GM13976 (cell line): ENCODE data around the gene CCDC177.

Experiments
- DNase-seq: peaks from one replicate; pipeline ENCODE4 v3.0.0; 2012; ENCODE audit warnings: low spot score
- CTCF ChIP-seq: IDR thresholded peaks from 2 replicates; pipeline ENCODE4 v1.5.1; 2012; ENCODE audit warnings: borderline replicate concordance, mild to moderate bottlenecking; ENCODE audit not compliant: insufficient read depth; ENCODE audit errors: extremely low read depth, missing control alignments, control extremely low read depth
- in situ Hi-C: fragments of 300-500 bp; cut with MboI; formaldehyde crosslinking; loops from one replicate; pipeline ENCODE4 v1.12.0; 2022; ENCODE audit warnings: low sequenced_read_pairs, mixed read lengths, inconsistent platforms; ENCODE audit not compliant: unreplicated experiment

The CCDC177 gene

GRCh38 chr14:69560826-69561225 lies 13.8 kb downstream of the CCDC177 start:
- no peak for DNase-seq
- in situ Hi-C loops: no loop called here
- no peak for TF ChIP-seq CTCF

GRCh38 chr14:69559581-69560011 lies 15.1 kb downstream of the CCDC177 start:
- DNase-seq: no peak
- in situ Hi-C loops: no loop called here
- no peak for TF ChIP-seq CTCF

GRCh38 chr14:69558774-69559173 lies 15.9 kb downstream of the CCDC177 start:
- TF ChIP-seq CTCF: no peak
- no peak for DNase-seq
- in situ Hi-C loops: no loop called here

GRCh38 chr14:69554500-69554899 lies 20.2 kb downstream of the CCDC177 start:
- DNase-seq: no peak
- in situ Hi-C loops: no loop called here
- TF ChIP-seq CTCF: no peak

GRCh38 chr14:69553252-69553651 lies 21.4 kb downstream of the CCDC177 start:
- no peak for TF ChIP-seq CTCF
- DNase-seq: no peak
- in situ Hi-C loops: no loop called here

- in situ Hi-C loops: no loop called here
- TF ChIP-seq CTCF: no peak
- no peak for DNase-seq
Measured at GRCh38 chr14:69551511-69551910, 23.2 kb downstream of the CCDC177 start.

GRCh38 chr14:69548566-69548965 lies 26.1 kb downstream of the CCDC177 start:
- no peak for DNase-seq
- in situ Hi-C loops: no loop called here
- no peak for TF ChIP-seq CTCF
